C4-2B (cell line): Measurements from ENCODE around the gene EXOC3L4.

Experiments
- CTCF ChIP-seq: fragments of 450-650 bp; conservative IDR thresholded peaks from 2 replicates; pipeline ENCODE4 v1.5.1; 2017; ENCODE audit warnings: mild to moderate bottlenecking
- ZFX ChIP-seq: fragments of 450-650 bp; IDR thresholded peaks from 2 replicates; pipeline ENCODE4 v1.6.1; 2017

- TF ChIP-seq CTCF (no peak), ZFX (no peak)
Measured at GRCh38 chr14:103099081-103099732, 4.7 kb downstream of the EXOC3L4 start.
